ENCODE measurements around the gene WNT2B. TPM values are rescaled to one million over a fixed set of nuclear protein-coding genes. Genes with fewer than 3 reads are reported as not detected.

Gene WNT2B
- total and polyA plus RNA-seq, 2 of the 8 experiments (the other 6 are each of a cell fraction or from before 2014, with no cell fraction given) = 0.33 to 2.0 TPM

DNA sequence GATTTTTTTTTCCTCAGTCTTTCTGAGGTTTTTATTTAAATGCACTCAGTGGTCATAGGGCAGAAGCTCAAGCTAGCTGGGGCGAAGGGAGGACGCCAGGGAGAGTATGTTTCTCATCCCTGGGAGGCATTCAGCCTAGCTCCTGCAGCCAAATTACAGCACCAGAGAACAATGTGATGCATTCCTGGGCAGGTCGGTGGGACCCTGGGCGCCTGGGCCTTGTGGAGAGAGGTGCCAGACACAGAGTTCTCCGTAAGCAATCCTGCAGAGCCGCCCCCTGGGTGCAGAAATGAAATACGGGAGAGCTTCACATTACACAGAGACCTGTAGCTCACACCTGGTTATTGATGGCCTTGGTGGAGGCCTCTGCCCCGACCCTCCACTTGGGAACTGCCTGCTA lies 15.5 kb downstream of the WNT2B start:
- FAIRE-seq (no peak), DNase-seq (ENCODE audit: low read depth in 1 of 2, low spot score in 2 of 2) (no peak)
- H3K14ac ChIP-seq (ENCODE audit: insufficient read length) = no peak overlapping the region
- no peak overlapping the region for H2BK12ac ChIP-seq (ENCODE audit: low read depth, low read length)
- no peak overlapping the region for H3K4ac ChIP-seq (replicated peaks; ENCODE audit: insufficient read length, low read depth, low read length)
- peak overlapping the region; percentile 22 to 26; a peak in 3 of 4 replicates for H3K4me2 ChIP-seq (ENCODE audit: insufficient read depth in 1 of 2, low read depth in 2 of 2, low read length in 2 of 2)
- no peaks in the 10 kb centered on the region for H3K36me3 ChIP-seq (ENCODE audit: control insufficient read depth in 2 of 4, insufficient read depth in 4 of 4, low read length in 3 of 4)
- no peaks in the 10 kb centered on the region for H3K79me1 ChIP-seq (ENCODE audit: low read depth, low read length)
- no peaks in the 10 kb centered on the region; the same call in 1 of the 2 replicates for H3K23me2 ChIP-seq (ENCODE audit: low read depth, low read length)
- H3K27ac ChIP-seq (ENCODE audit: low read depth, low read length) = no peak overlapping the region
- H3K9ac ChIP-seq (replicated peaks in 1 of 4; ENCODE audit: extremely low read depth in 1 of 4, low read depth in 3 of 4, low read length in 3 of 4) = no peak overlapping the region
- H2AFZ ChIP-seq (ENCODE audit: low read length) = no peak overlapping the region
- peaks cover 8 to 14% (median 10%) of the 10 kb centered on the region in 4 experiments; a peak in 6 of 7 replicates for H3K4me1 ChIP-seq (replicated peaks in 1 of 4; ENCODE audit: control insufficient read depth in 3 of 4, insufficient read depth in 4 of 4, low read length in 3 of 4)
- H3K18ac ChIP-seq (ENCODE audit: extremely low read depth, low read length) = no peak overlapping the region
- H2BK5ac ChIP-seq (ENCODE audit: low read depth, low read length) = no peak overlapping the region
- H2AK5ac ChIP-seq (ENCODE audit: low read depth, low read length) = no peak overlapping the region
- no peak overlapping the region for H2BK20ac ChIP-seq (ENCODE audit: low read length)
- no peak overlapping the region for H2BK15ac ChIP-seq (ENCODE audit: low read length)
- peak overlapping the region in 1 of 4 experiments; percentile 0; a peak in 1 of 8 replicates for H3K4me3 ChIP-seq (ENCODE audit: extremely low read depth in 1 of 4, insufficient read depth in 2 of 4, low read depth in 3 of 4, low read length in 4 of 4)
- no peak overlapping the region for H2BK120ac ChIP-seq (replicated peaks; ENCODE audit: low read depth, low read length)
- H3K79me2 ChIP-seq (ENCODE audit: control insufficient read depth in 1 of 2, insufficient read depth in 2 of 2, low read length in 2 of 2) = no peaks in the 10 kb centered on the region
- H4K20me1 ChIP-seq (replicated peaks in 1 of 2; ENCODE audit: control insufficient read depth in 1 of 2, insufficient read depth in 2 of 2, low read length in 2 of 2) = no peaks in the 10 kb centered on the region
- no peak for TF ChIP-seq JUND (IDR thresholded peaks at IDR 0.05; ENCODE audit: low read length)
- TF ChIP-seq TEAD4 (IDR thresholded peaks at IDR 0.05; ENCODE audit: low read depth, low read length) = peak; percentile 78
- TF ChIP-seq RAD21 (IDR thresholded peaks at IDR 0.05 in 1 of 2, conservative IDR thresholded peaks at IDR 0.05 in 1 of 2; ENCODE audit: low read depth in 2 of 2, low read length in 2 of 2) = peak in 1 of 2 experiments; percentile 21; a peak in 2 of 4 replicates
- peak; percentile 49 for TF ChIP-seq ASH2L (IDR thresholded peaks at IDR 0.05; ENCODE audit: low read length)
- no peak for TF ChIP-seq SIX5 (IDR thresholded peaks at IDR 0.05; ENCODE audit: low read depth, low read length)
- no peak overlapping the region for H3K23ac ChIP-seq (ENCODE audit: insufficient read length)
- WGBS, 2 experiments (ENCODE audit: extremely low coverage in 1 of 2, insufficient coverage in 1 of 2, insufficient read length in 1 of 2, insufficient replicate concordance in 2 of 2, low coverage in 1 of 2, low lambda C conversion rate in 2 of 2, missing lambda C conversion rate in 1 of 2) = 28% methylated on average over 8 of the region's 8 CpGs; no CpG with 5 or more reads in 1 of the 2 experiments
- no peak overlapping the region for H3K56ac ChIP-seq (replicated peaks; ENCODE audit: insufficient read length, low read depth, low read length)
- H4K91ac ChIP-seq (replicated peaks; ENCODE audit: insufficient read length, low read length) = no peak overlapping the region
- H4K8ac ChIP-seq (ENCODE audit: extremely low read depth, insufficient read depth, low read length) = peak overlapping the region; percentile 16
- no peaks in the 10 kb centered on the region for H3K9me3 ChIP-seq (ENCODE audit: insufficient read depth in 2 of 2, low read depth in 1 of 2, low read length in 1 of 2)
- CTCF ChIA-PET (ENCODE audit: partially characterized antibody) = interaction anchor here (0.6 to 2.1 kb wide), 6 partner anchors 11 to 192 kb away, joined by 3 to 5 read pairs (median 3); no protein-coding TSS in a partner anchor
- POLR2A ChIA-PET (ENCODE audit: partially characterized antibody) = interaction anchor here (0.9 to 3.9 kb wide), 3 partner anchors 11 to 22 kb away, joined by 3 to 22 read pairs (median 9); partner anchors contain the start of gene WNT2B
- no peak overlapping the region for H4K5ac ChIP-seq (ENCODE audit: insufficient read length, low read depth, low read length)
- no peaks in the 10 kb centered on the region for H3K27me3 ChIP-seq (replicated peaks in 1 of 4; ENCODE audit: control insufficient read depth in 3 of 4, extremely low read depth in 1 of 4, insufficient read depth in 3 of 4, low read length in 3 of 4)
